Bronchial epithelial cell (primary cell): ENCODE measurements around the gene ABCC2. TPM values are rescaled to one million over a fixed set of nuclear protein-coding genes. Genes with fewer than 3 reads are reported as not detected.

ENCODE experiments used
- DNase-seq: peaks from one replicate; pipeline ENCODE4 v3.0.0-alpha.2; 2010; ENCODE audit warnings: low read depth
- FAIRE-seq: peaks from 2 replicates; lab custom pipeline; 2011; peaks lifted over from hg19 to GRCh38; lab: Jason Lieb, UNC
- H3K27me3 ChIP-seq: 2 replicates; pipeline ENCODE4 v1.5.1; 2011; ENCODE audit warnings: low read length; ENCODE audit not compliant: control insufficient read depth, insufficient read depth
- H3K36me3 ChIP-seq: 2 replicates; pipeline ENCODE4 v1.5.1; 2011; ENCODE audit warnings: low read length; ENCODE audit not compliant: control insufficient read depth, insufficient read depth
- H3K4me3 ChIP-seq: 2 replicates; pipeline ENCODE4 v1.5.1; 2011; ENCODE audit warnings: mild to moderate bottlenecking, low read depth, low read length, control low read depth
- total RNA-seq: library from RNA; depleted of rRNA; stranded (reverse); fragments of >200 nt; gene quantifications from 2 replicates; pipeline ENCODE4 v1.2.1, GENCODE V29; 2014
- TF ChIP-seq, protein P1 (sequence below): IDR thresholded peaks from 2 replicates; pipeline ENCODE4 v1.5.1; 2011; ENCODE audit warnings: mild to moderate bottlenecking, moderate library complexity, low read length, control low read depth, inconsistent platforms; ENCODE audit not compliant: insufficient read depth, severe bottlenecking

The ABCC2 gene
- total RNA-seq, 1 donor from 2014 or later: 0.53 TPM

DNA sequence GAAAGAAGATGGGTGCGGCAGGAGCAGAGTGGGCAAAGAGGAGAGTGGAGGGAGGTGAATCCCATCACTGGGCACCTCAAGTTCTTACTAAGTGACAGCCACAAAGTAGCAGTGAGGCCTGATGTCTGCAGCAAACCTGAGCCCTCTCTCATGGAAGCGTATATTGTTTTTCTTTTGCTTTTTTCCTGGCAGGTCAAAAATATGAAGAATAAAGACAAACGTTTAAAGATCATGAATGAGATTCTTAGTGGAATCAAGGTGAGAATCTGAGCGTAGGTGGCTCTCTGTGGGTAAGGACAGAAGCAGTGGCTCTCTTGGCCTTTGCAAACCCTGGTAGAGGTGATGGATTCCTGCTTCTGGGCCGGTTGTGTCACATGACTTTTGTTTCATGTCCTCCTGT lies 22.8 kb downstream of the ABCC2 start:
- FAIRE-seq (no peak), DNase-seq (no peak)
- no peaks in the 10 kb centered on the region for H3K27me3 ChIP-seq
- TF ChIP-seq, protein P1, sequence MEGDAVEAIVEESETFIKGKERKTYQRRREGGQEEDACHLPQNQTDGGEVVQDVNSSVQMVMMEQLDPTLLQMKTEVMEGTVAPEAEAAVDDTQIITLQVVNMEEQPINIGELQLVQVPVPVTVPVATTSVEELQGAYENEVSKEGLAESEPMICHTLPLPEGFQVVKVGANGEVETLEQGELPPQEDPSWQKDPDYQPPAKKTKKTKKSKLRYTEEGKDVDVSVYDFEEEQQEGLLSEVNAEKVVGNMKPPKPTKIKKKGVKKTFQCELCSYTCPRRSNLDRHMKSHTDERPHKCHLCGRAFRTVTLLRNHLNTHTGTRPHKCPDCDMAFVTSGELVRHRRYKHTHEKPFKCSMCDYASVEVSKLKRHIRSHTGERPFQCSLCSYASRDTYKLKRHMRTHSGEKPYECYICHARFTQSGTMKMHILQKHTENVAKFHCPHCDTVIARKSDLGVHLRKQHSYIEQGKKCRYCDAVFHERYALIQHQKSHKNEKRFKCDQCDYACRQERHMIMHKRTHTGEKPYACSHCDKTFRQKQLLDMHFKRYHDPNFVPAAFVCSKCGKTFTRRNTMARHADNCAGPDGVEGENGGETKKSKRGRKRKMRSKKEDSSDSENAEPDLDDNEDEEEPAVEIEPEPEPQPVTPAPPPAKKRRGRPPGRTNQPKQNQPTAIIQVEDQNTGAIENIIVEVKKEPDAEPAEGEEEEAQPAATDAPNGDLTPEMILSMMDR: no peak
- H3K4me3 ChIP-seq: no peak overlapping the region
- H3K36me3 ChIP-seq: no peaks in the 10 kb centered on the region

DNA sequence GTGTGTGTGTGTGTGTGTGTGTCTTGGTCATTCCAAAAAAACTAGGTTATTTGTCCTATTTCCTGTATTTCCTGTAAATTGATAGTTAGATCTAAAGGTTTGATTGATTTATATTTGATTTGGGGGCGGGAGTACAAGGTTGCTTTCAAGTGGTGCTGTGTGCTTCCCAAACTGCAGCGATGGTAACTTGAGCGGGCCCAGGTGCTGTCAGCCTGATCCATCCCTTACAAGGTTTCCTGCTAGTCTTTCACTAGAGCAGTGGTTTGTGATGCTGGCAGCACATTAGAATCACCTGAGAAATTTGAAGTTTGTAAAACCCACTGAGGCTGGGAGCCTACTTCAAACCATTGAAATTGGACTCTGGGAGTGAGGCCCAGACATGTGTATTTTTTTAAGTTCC lies 23.7 kb downstream of the ABCC2 start:
- H3K27me3 ChIP-seq: no peaks in the 10 kb centered on the region
- no peak for DNase-seq
- TF ChIP-seq, protein P1: no peak
- no peak overlapping the region for H3K4me3 ChIP-seq
- no peak for FAIRE-seq
- H3K36me3 ChIP-seq: no peaks in the 10 kb centered on the region

DNA sequence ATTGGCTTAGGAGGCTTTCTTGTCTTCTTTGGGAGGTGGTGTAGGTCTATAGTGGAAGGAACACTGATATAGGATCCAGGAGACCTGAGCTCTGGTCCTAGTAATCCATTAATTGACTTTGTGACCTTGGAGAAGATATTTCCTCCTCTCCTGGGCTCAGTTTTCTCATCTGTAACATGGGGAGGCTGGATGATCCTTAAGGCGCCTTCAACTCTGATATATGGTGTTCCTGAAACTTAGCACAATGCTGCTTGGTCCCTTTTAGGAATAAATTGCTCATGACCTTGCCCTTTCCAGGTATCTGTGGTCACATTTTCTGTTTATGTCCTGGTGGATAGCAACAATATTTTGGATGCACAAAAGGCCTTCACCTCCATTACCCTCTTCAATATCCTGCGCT lies 25.3 kb downstream of the ABCC2 start:
- DNase-seq: no peak
- Histone ChIP-seq H3K4me3 (no peak overlapping the region), H3K36me3 (no peaks in the 10 kb centered on the region), H3K27me3 (no peaks in the 10 kb centered on the region)
- TF ChIP-seq, protein P1: no peak
- FAIRE-seq: no peak

DNA sequence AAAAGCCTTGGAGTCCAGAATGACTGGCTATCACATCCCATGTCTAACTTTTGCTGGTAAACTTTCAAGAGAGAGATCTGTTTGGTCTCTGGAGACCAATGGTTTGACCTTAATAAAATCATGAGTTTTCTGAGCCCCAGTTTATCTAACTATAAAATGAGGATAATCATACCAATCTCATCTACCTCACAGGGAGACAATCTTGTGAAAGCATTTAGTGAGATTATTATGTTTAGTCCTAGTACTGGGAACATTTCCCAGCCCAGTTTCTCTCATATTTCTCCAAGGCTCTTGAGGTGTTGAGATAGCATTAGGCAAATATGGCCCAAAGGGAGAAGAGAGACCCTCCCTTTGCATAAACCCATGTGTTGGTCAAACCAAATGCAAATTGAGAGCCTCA lies 25.8 kb downstream of the ABCC2 start:
- Histone ChIP-seq H3K4me3 (no peak overlapping the region), H3K36me3 (no peaks in the 10 kb centered on the region), H3K27me3 (no peaks in the 10 kb centered on the region)
- DNase-seq (no peak), FAIRE-seq (no peak)
- TF ChIP-seq, protein P1: no peak

DNA sequence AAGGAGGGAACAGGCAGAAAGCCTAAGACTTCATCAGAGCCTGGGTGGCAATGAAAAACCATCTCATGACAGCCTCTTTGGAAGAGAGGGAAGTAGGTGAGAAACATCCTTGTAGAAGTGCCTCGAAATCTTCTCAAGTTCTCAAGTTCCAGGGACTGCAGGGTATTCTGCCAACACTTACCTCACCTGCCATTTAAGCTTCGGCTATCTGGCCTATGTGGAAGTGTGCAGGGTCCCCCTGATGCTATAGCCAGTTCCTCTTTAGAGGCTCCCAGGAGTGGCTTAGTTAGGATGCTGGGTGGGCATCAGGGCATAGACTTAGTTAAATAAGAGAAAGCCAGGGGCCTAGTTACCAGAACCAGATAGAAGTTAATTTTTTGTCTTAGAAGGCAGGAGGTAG lies 27.0 kb downstream of the ABCC2 start:
- TF ChIP-seq, protein P1: no peak
- H3K36me3 ChIP-seq: no peaks in the 10 kb centered on the region
- no peaks in the 10 kb centered on the region for H3K27me3 ChIP-seq
- peak; percentile 13 for FAIRE-seq
- no peak for DNase-seq
- no peak overlapping the region for H3K4me3 ChIP-seq

DNA sequence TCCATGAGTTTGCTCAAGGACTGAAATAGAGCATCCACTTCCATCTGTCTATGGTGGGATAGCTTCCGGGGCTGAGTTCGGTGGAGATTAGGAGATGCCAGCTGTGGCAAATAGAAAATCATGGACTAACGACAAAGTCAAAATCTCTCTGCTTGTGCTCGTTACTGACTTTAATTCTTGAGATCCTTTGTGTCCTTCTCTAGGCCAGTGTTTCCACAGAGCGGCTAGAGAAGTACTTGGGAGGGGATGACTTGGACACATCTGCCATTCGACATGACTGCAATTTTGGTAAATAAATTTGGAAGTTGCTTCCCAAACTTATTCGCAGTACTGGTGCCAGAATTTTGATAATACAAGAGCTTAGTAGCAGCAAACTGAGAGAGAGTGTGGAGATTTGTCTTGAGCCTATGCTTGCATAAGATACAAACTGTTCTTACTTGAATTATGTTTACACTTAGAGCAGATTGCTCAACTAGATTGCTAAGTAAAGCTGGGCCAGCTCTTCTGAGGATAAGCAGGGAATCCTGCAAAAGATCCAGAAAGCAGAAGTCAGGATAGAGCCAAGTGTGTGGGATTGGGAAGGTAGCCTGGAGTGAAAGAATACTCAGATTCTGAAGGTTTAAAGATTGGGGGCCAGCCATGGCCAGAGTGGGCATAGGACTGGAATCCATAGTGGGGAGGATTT lies 27.6 kb downstream of the ABCC2 start:
- DNase-seq: no peak
- H3K27me3 ChIP-seq: no peaks in the 10 kb centered on the region

More for the DNA sequence above, 27.6 kb downstream of the ABCC2 start:
- TF ChIP-seq, protein P1: no peak
- Histone ChIP-seq H3K4me3 (no peak overlapping the region), H3K36me3 (no peaks in the 10 kb centered on the region)
- FAIRE-seq: no peak
